Astrocyte of the spinal cord (primary cell): ENCODE measurements around the gene ST6GALNAC5.

ENCODE experiments used
- DNase-seq: peaks from one replicate; pipeline ENCODE4 v3.0.0; 2011; ENCODE audit warnings: low read depth, low spot score
- H3K4me3 ChIP-seq: 2 replicates; pipeline ENCODE4 v1.5.1; 2011; ENCODE audit warnings: low read depth, mild to moderate bottlenecking, low read length, moderate library complexity
- in situ Hi-C: cut with HindIII; loops from 2 replicates; pipeline ENCODE4 v1.10.0; 2017; ENCODE audit warnings: low sequenced_read_pairs
- TF ChIP-seq, protein P1 (sequence below): IDR thresholded peaks from 2 replicates; pipeline ENCODE4 v1.5.1; 2012; ENCODE audit warnings: low read depth, mild to moderate bottlenecking, low read length, inconsistent platforms

ST6GALNAC5 gene

DNA sequence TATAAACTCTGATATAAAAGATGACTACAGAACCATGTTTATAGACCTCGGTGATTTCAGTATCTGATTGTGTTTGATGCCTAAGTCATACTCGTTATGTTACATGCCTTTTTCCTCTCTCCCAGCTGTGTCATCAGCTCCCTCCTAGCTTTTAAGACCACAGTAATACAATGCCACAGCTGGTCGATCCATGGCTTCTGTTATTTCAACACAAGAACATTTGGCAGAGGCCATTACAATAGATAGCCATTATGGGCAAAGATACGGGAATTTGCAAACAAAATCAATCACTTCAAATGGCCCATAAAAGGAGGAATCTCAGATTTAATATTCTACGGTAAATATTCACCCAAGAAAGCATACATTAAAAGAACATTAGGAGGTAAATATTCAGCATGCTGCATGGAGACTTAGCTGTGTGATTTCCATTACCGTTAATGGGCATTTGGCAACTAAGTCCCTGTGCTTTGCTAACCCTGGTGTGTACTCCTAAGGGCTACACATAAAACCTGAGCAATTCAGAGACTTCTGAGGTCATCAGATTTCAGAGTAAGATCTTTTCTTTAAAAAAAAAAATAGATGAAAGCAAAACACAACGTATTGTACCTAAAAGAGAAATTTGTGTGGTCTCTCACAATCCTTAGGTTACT is 198.5 kb downstream of the ST6GALNAC5 start:
- in situ Hi-C loops: no loop called here
- no peak for DNase-seq

DNA sequence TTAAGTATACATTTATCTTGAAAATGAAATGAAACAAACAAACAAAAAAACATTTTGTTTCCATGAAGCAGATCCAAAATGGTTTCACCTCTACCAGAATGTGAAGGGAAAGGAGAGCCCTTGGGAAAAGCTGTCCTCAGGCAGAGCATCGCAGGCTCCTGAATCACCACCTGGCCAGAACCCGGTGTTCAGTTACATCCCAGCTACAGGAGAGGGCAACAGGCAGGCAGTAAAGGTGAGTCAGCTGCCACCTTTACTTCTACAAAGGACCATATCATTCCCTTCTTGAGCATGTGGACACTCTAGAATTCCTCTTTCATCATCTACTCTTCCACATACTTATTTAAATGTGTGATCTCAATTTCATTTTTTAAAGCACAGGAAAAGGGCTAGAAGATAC is 200.7 kb downstream of the ST6GALNAC5 start:
- DNase-seq: no peak
- TF ChIP-seq, protein P1, sequence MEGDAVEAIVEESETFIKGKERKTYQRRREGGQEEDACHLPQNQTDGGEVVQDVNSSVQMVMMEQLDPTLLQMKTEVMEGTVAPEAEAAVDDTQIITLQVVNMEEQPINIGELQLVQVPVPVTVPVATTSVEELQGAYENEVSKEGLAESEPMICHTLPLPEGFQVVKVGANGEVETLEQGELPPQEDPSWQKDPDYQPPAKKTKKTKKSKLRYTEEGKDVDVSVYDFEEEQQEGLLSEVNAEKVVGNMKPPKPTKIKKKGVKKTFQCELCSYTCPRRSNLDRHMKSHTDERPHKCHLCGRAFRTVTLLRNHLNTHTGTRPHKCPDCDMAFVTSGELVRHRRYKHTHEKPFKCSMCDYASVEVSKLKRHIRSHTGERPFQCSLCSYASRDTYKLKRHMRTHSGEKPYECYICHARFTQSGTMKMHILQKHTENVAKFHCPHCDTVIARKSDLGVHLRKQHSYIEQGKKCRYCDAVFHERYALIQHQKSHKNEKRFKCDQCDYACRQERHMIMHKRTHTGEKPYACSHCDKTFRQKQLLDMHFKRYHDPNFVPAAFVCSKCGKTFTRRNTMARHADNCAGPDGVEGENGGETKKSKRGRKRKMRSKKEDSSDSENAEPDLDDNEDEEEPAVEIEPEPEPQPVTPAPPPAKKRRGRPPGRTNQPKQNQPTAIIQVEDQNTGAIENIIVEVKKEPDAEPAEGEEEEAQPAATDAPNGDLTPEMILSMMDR: no peak

More for the DNA sequence above, 198.5 kb downstream of the ST6GALNAC5 start:
- TF ChIP-seq, protein P1: no peak
- H3K4me3 ChIP-seq: no peak overlapping the region

DNA sequence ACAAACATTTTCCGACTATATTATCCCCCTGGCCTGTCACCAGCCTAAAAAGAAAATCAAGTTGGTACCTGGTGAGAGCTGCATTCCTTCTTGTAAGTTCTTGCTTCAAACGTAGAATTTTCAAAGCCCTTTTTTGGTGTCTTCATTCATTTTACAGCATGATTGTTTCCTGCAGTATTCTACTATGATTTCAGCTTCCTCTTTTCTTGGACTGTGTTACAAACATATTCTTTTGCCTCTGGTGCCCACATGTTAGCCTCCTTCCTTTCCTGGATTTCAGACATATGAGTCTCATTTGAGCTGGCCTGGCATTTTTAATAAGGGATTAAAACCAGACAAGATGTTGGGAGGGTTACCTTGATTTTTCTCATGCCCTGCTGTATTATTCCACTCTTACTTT is 209.5 kb downstream of the ST6GALNAC5 start:
- in situ Hi-C loops: no loop called here
- H3K4me3 ChIP-seq: no peak overlapping the region
- TF ChIP-seq, protein P1: no peak
- no peak for DNase-seq

More for the DNA sequence above, 200.7 kb downstream of the ST6GALNAC5 start:
- in situ Hi-C loops: no loop called here
- H3K4me3 ChIP-seq: no peak overlapping the region

DNA sequence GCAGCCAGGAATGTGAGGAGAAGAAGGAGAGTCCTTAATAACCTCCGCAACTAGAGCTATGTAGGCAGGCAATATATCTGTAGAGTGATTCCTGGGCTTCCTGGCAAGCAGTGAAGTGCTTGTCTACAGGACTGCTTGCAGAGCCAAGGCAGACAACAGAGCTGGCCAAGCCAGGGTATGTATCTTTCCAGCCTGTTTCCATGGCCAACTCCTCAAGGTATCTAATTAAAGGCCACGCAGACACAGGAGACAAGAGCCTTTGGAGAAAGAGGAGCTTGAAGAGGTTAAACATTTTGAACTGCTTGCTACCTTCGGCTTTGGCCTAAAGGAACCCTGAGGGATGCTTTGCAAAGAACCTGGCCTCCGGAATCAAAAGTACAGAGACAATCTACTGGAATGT is 214.6 kb downstream of the ST6GALNAC5 start:
- H3K4me3 ChIP-seq: no peak overlapping the region
- TF ChIP-seq, protein P1: no peak
- in situ Hi-C loops: no loop called here
- no peak for DNase-seq

DNA sequence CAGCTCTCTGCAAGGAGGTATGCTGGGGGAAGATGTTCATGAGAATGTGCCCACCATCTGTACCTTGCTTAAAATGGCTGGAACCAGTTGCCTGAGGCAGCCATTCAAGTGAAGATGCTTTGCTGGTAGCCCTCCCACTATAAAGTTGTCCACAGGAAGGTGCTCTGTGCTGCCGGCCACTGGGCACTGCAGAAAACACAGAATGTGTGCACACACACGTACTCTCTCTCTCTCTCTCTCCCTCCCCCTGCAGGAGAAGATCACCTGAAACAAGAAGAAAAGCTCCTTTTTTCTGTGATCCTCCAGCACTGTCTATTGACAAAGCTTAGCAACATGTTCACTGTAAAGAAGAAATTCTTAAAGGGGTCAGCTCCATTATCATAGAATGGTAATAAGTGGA is 217.2 kb downstream of the ST6GALNAC5 start:
- TF ChIP-seq, protein P1: no peak
- H3K4me3 ChIP-seq: no peak overlapping the region
- in situ Hi-C loops: no loop called here
- no peak for DNase-seq

DNA sequence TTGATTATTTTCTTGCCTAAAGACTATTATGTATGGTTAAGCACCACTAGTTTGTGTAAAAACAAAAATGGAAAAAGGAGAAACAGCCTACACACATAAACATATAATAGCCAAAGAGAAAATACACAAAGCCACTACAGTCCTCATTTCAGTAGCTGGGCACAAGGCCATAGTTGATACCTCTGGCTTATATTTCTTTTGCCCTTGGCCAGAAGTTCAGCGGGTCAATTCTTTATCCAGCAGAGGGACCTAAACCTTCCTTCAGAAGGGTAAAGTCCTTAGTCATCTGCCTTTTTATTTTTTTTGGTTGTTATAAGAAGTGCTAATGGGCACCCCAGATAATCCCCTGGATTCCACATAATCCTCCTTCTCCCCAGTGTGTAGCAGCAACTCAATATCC is 217.8 kb downstream of the ST6GALNAC5 start:
- in situ Hi-C loops: no loop called here
- no peak overlapping the region for H3K4me3 ChIP-seq
- TF ChIP-seq, protein P1: no peak
- DNase-seq: no peak

DNA sequence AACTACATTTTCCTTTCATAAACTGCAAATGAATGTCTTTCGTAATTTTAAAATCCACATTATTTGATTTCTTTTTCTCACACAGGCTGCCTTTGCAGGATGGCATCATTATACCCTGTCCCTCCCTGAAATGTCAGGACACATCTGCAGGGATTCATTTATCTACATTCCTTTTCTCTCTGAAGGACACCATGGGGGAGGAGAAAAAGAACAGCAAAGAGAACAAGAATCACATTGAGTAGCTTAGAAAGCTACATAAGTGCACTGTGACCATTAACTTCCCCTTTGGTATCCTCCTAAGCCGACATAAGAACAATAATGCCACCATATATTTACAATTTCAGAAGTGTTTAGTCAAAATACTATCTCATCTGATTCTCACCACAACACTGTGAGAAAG is 222.5 kb downstream of the ST6GALNAC5 start:
- in situ Hi-C loops: no loop called here
- no peak for DNase-seq
- H3K4me3 ChIP-seq: no peak overlapping the region
- TF ChIP-seq, protein P1: no peak
